ENCODE data around the gene DNPH1. TPM values are rescaled to one million over a fixed set of nuclear protein-coding genes. Genes with fewer than 3 reads are reported as not detected.

DNPH1 gene
- total and polyA plus RNA-seq, 2 of the 8 experiments (the other 6 are each of a cell fraction or from before 2014, with no cell fraction given), result 33.9 to 134 TPM

DNA sequence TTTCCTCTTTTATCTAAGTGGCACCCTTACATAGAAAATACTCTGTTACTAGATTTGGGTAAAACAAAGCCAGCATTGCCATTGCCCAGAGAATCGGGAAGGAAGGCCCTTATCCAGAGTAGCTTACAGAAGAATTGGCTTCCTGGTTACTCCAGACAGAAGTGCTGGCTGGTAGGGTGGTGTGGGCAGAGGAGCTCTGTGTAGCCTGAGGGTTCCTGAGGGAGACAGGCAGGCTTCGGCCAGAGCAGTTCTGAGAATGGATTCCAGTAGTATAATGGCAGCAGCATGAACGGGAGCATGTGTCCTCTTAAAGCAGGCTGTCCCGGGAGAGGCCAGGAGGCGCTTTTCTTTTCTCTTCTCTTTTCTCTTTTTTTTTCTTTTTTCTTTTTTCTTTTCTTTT is 35.4 kb downstream of the DNPH1 start:
- no peak overlapping the region for H3K4ac ChIP-seq (replicated peaks; ENCODE audit: insufficient read length, low read depth, low read length)
- H3K18ac ChIP-seq (ENCODE audit: extremely low read depth, low read length), result no peak overlapping the region
- H2BK5ac ChIP-seq (ENCODE audit: low read depth, low read length), result no peak overlapping the region
- no peak for TF ChIP-seq KDM5A (IDR thresholded peaks at IDR 0.05; ENCODE audit: low read length)
- TF ChIP-seq RNF2 (IDR thresholded peaks at IDR 0.05; ENCODE audit: borderline replicate concordance, low read depth, low read length, missing control alignments, poor library complexity, severe bottlenecking), result no peak
- TF ChIP-seq KDM4A (IDR thresholded peaks at IDR 0.05; ENCODE audit: low read depth, low read length, severe bottlenecking), result no peak
- TF ChIP-seq POLR2AphosphoS5 (IDR thresholded peaks at IDR 0.05; ENCODE audit: low read depth, low read length), result no peak
- TF ChIP-seq CHD1 (IDR thresholded peaks at IDR 0.05; ENCODE audit: low read depth, low read length), result no peak
- no peak for TF ChIP-seq ZNF274 (IDR thresholded peaks at IDR 0.05; ENCODE audit: borderline replicate concordance, extremely low read depth, low read length)
- TF ChIP-seq JUND (IDR thresholded peaks at IDR 0.05; ENCODE audit: low read length), result no peak
- TF ChIP-seq PHF8 (conservative IDR thresholded peaks at IDR 0.05; ENCODE audit: low read depth, low read length), result no peak
- no peak for TF ChIP-seq RXRA (IDR thresholded peaks at IDR 0.05; ENCODE audit: insufficient read depth, low read depth, low read length)
- TF ChIP-seq, protein P1, sequence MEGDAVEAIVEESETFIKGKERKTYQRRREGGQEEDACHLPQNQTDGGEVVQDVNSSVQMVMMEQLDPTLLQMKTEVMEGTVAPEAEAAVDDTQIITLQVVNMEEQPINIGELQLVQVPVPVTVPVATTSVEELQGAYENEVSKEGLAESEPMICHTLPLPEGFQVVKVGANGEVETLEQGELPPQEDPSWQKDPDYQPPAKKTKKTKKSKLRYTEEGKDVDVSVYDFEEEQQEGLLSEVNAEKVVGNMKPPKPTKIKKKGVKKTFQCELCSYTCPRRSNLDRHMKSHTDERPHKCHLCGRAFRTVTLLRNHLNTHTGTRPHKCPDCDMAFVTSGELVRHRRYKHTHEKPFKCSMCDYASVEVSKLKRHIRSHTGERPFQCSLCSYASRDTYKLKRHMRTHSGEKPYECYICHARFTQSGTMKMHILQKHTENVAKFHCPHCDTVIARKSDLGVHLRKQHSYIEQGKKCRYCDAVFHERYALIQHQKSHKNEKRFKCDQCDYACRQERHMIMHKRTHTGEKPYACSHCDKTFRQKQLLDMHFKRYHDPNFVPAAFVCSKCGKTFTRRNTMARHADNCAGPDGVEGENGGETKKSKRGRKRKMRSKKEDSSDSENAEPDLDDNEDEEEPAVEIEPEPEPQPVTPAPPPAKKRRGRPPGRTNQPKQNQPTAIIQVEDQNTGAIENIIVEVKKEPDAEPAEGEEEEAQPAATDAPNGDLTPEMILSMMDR (IDR thresholded peaks at IDR 0.05; ENCODE audit: control extremely low read depth in 1 of 3, insufficient read depth in 1 of 3, low read depth in 1 of 3, low read length in 3 of 3), result no peak
- no peak overlapping the region for H2BK15ac ChIP-seq (ENCODE audit: low read length)
- no peak overlapping the region for H3K4me2 ChIP-seq (ENCODE audit: insufficient read depth in 1 of 2, low read depth in 2 of 2, low read length in 2 of 2)
- H3K4me1 ChIP-seq (replicated peaks in 1 of 4; ENCODE audit: control insufficient read depth in 3 of 4, insufficient read depth in 4 of 4, low read length in 3 of 4), result no peaks in the 10 kb centered on the region
- no peak overlapping the region for H2AFZ ChIP-seq (ENCODE audit: low read length)
- no peak overlapping the region for H2AK5ac ChIP-seq (ENCODE audit: low read depth, low read length)
- FAIRE-seq (no peak), DNase-seq (ENCODE audit: low read depth in 1 of 2, low spot score in 2 of 2) (no peak)
- H4K20me1 ChIP-seq (replicated peaks in 1 of 2; ENCODE audit: control insufficient read depth in 1 of 2, insufficient read depth in 2 of 2, low read length in 2 of 2), result no peaks in the 10 kb centered on the region
- no peaks in the 10 kb centered on the region for H3K9me3 ChIP-seq (ENCODE audit: insufficient read depth in 2 of 2, low read depth in 1 of 2, low read length in 1 of 2)
- no peak overlapping the region for H2BK120ac ChIP-seq (replicated peaks; ENCODE audit: low read depth, low read length)
- POLR2A ChIA-PET (ENCODE audit: partially characterized antibody), result interaction anchor here (0.7 to 3.5 kb wide), 5 partner anchors 8 to 111 kb away, joined by 3 to 19 read pairs (median 3); partner anchors contain the start of gene CUL9
- 90% methylated on average over 5 of the region's 5 CpGs; no CpG with 5 or more reads in 1 of the 2 experiments for WGBS, 2 experiments (ENCODE audit: extremely low coverage in 1 of 2, insufficient coverage in 1 of 2, insufficient read length in 1 of 2, insufficient replicate concordance in 2 of 2, low coverage in 1 of 2, low lambda C conversion rate in 2 of 2, missing lambda C conversion rate in 1 of 2)
- no peaks in the 10 kb centered on the region for H3K79me2 ChIP-seq (ENCODE audit: control insufficient read depth in 1 of 2, insufficient read depth in 2 of 2, low read length in 2 of 2)
- H3K23ac ChIP-seq (ENCODE audit: insufficient read length), result no peak overlapping the region
- no peak overlapping the region for H3K9ac ChIP-seq (replicated peaks in 1 of 4; ENCODE audit: extremely low read depth in 1 of 4, low read depth in 3 of 4, low read length in 3 of 4)
- no peak overlapping the region for H3K56ac ChIP-seq (replicated peaks; ENCODE audit: insufficient read length, low read depth, low read length)
- no peak overlapping the region for H4K91ac ChIP-seq (replicated peaks; ENCODE audit: insufficient read length, low read length)
- no peaks in the 10 kb centered on the region for H3K79me1 ChIP-seq (ENCODE audit: low read depth, low read length)
- no peak overlapping the region for H2BK20ac ChIP-seq (ENCODE audit: low read length)
- no peak overlapping the region for H3K4me3 ChIP-seq (ENCODE audit: extremely low read depth in 1 of 4, insufficient read depth in 2 of 4, low read depth in 3 of 4, low read length in 4 of 4)
- CTCF ChIA-PET (ENCODE audit: partially characterized antibody), result interaction anchor here (0.7 kb wide), 2 partner anchors 45 to 70 kb away, joined by 4 read pairs; no protein-coding TSS in a partner anchor
- H3K14ac ChIP-seq (ENCODE audit: insufficient read length), result no peak overlapping the region
- no peak overlapping the region for H4K5ac ChIP-seq (ENCODE audit: insufficient read length, low read depth, low read length)
- H3K36me3 ChIP-seq (ENCODE audit: control insufficient read depth in 2 of 4, insufficient read depth in 4 of 4, low read length in 3 of 4), result no peaks in the 10 kb centered on the region
- H3K27ac ChIP-seq (ENCODE audit: low read depth, low read length), result no peak overlapping the region
- H2BK12ac ChIP-seq (ENCODE audit: low read depth, low read length), result no peak overlapping the region
- no peak overlapping the region for H4K8ac ChIP-seq (ENCODE audit: extremely low read depth, insufficient read depth, low read length)
- H3K23me2 ChIP-seq (ENCODE audit: low read depth, low read length), result peaks cover 2% of the 10 kb centered on the region; the same call in 1 of the 2 replicates
- H3K27me3 ChIP-seq (replicated peaks in 1 of 4; ENCODE audit: control insufficient read depth in 3 of 4, extremely low read depth in 1 of 4, insufficient read depth in 3 of 4, low read length in 3 of 4), result no peaks in the 10 kb centered on the region
